ENCODE measurements around the gene YJEFN3.

DNA sequence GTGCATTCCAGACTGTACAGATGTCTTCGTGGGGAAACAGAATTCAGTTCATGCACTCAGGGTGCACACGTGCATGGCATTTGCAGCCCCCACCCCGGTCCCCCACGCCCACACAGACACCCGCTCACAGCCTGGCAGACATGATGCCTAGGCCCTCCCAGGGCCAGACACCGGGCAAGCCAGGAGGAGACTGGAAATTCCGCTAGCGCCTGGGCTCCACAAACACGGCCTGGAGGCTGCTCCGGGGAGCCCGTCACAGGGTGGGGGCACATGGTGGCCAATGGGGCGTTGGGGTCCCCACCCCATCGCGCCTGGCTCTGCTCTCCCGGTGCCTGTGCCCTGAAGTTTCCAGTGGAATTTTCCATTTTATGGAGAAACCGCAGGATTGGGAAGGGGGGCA is 12.9 kb downstream of the YJEFN3 start:
- TF ChIP-seq, protein P1, sequence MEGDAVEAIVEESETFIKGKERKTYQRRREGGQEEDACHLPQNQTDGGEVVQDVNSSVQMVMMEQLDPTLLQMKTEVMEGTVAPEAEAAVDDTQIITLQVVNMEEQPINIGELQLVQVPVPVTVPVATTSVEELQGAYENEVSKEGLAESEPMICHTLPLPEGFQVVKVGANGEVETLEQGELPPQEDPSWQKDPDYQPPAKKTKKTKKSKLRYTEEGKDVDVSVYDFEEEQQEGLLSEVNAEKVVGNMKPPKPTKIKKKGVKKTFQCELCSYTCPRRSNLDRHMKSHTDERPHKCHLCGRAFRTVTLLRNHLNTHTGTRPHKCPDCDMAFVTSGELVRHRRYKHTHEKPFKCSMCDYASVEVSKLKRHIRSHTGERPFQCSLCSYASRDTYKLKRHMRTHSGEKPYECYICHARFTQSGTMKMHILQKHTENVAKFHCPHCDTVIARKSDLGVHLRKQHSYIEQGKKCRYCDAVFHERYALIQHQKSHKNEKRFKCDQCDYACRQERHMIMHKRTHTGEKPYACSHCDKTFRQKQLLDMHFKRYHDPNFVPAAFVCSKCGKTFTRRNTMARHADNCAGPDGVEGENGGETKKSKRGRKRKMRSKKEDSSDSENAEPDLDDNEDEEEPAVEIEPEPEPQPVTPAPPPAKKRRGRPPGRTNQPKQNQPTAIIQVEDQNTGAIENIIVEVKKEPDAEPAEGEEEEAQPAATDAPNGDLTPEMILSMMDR (conservative IDR thresholded peaks at IDR 0.05 in 1 of 2, IDR thresholded peaks at IDR 0.05 in 1 of 2; ENCODE audit: extremely low read depth in 1 of 2, insufficient read depth in 1 of 2, low read depth in 1 of 2, low read length in 2 of 2), result no peak
- TF ChIP-seq EZH2 (IDR thresholded peaks at IDR 0.05; ENCODE audit: borderline replicate concordance, low read length), result no peak
